Stimulated activated CD4-positive, alpha-beta T cell treated with anti-CD3 and anti-CD28 coated beads, Interleukin-2, amount 100 ng/mL, for 4 hours (primary cell): ENCODE data around the gene SLC25A11.
"Not testable (repeated sequence)": the region's sequence is repeated elsewhere in the genome, so short reads cannot be mapped to it uniquely, and the experiment has no call there.

Source experiments
- DNase-seq: peaks from one replicate; pipeline ENCODE4 v3.0.0-alpha.2; 2020; ENCODE audit warnings: low read depth

Gene SLC25A11

GRCh38 chr17:4920351-4921048 is 19.3 kb downstream of the SLC25A11 start:
- no peak for DNase-seq

GRCh38 chr17:4919511-4920047 is 20.3 kb downstream of the SLC25A11 start:
- no peak for DNase-seq

- not testable (repeated sequence) for DNase-seq
Observed at GRCh38 chr17:4914551-4914950, 25.3 kb downstream of the SLC25A11 start.

GRCh38 chr17:4913994-4914393 is 25.9 kb downstream of the SLC25A11 start:
- no peak for DNase-seq

GRCh38 chr17:4908711-4909496 is 30.9 kb downstream of the SLC25A11 start:
- peak; percentile 40 for DNase-seq

GRCh38 chr17:4908301-4908700 is 31.5 kb downstream of the SLC25A11 start:
- DNase-seq: no peak

DNA sequence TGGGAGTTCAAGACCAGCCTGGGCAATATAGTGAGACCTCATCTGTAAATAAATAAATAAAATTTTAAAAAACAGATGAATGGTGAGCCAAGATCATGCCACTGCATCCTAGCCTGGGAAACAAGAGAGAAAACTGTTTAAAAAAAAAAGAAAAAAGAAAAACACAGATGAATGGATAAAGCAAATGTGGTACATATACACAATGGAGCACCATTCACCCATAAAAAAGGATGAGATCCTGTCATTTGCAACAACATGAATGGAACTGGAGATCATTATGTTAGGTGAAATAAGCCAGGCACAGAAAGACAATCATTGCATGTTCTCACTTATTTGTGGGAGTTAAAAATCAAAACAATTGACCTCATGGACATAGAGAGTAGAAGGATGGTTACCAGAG is 33.2 kb downstream of the SLC25A11 start:
- not testable (repeated sequence) for DNase-seq

- peak; percentile 70 for DNase-seq
Observed at GRCh38 chr17:4903051-4903818, 36.6 kb downstream of the SLC25A11 start, which contains the start of gene CHRNE. TSS of gene CHRNE (minus strand) at chr17:4903098. CDS start at chr17:4903063, 35 bp downstream.

DNA sequence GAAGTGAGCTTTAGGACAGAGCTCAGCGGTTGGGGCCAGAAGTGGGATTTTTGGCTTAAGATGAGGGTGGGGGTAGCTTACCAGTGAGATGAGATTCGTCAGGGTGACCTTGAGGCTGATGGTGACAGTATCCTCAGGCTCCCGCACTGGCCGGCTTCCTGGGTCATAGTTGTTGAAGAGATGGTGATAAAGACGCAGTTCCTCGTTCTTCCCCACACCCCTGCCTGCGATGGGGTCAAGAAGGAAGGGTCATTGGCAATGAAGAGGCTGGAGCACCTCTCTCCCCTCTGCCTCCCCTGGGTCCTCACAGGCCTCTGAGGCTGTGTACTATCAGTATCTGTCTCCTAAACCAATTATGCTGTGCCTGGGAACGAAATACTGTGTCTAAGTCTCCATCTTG is 37.3 kb downstream of the SLC25A11 start:
- no peak for DNase-seq

DNA sequence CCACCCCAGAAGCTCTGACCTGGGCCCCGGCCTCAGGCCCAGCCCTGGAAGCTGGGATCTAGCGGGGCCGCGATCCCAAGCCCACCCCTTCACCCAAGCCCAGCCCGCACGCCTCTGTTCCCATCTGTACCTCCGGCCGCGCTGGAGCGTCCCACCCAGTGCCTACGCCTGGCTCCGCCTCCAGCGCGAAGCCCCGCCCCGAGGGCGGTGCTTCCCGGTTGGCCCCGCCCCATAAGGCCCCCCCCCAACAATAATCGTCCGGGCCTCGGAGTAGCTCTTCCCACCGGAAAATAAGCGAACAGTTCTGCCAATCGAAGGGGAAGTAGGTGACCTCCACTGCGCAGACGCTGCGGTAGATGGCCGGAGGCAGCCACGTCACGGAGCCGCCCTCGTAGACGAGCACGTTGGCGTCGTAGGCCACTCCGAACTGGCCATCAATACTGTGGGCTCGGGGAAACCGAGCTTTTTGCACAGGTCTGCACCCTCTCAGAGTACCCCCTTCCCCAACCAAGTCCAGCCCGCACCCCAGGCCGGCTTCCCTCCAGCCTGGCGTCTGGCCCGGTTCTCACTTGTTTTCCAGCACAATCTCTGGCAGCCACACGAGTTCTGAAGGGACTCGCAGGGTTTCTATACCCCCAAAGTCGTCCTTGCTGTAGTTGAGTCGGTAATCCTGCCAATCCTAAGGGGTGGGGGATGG is 38.0 kb downstream of the SLC25A11 start:
- DNase-seq: no peak

DNA sequence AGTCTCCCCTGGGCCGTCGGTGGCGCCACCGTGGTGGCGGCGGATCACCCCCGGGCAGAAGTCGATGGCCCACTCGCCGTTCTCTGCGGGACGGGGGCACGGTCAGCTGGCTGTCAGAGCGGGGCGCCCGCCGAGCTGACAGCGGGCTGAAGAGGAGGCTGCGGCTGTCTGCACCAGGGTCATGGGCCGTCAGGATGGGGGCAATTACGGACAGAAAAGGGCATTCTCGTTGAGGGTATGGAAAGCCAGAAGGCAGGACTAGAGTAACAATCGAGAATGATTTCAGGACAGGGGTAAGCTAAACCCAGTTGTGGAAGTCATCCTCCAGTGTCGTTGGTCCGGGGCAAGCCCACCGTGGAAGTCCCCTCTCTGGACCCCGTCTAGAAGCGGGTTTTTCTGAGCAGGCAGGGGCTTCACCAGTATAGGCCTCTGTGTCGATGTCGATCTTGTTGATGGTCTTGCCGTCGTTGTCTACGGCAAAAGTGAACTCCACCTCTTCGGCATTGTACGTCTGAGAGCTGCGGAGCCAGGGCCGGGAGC is 38.7 kb downstream of the SLC25A11 start:
- DNase-seq: no peak

DNA sequence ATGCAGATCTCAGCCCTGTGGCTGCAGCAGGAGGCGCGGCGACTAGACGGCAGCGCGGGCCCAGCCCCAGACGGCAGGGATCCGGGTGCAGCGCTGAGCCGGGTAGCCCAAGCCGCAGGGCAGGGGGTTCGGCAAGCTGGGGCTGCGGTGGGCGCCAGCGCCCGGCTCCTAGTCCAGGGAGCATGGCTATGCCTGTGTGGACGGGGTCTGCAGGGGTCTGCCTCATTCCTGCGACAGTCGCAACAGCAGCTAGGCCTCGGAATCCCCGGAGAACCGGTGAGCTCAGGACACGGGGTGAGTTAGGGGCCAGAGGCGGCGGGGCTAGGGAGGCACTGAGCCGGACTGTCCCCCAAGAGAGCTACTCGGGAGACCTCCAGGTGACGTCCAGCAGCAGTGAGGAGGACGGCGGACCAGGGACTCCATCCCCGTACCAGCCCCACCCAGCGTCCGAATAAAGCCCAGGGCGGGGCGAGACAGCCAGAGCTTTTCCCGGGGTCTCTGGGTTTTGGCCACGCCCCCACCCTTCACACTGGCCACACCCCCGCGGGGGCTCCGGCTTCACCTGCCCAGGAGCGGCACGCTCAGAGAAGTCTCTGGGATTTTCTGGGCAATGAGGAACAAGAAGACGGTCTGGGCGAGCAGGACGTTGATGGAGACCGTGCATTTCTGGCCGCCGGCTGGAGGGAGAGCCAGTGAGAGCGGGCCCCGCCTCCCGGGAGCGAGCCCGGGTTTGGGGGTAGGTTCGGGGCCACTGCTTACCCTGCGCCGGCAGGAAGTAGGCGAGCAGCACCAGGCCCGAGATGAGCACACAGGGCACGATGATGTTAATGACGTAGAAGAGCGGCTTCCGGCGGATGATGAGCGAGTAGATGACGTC is 39.4 kb downstream of the SLC25A11 start:
- peak; percentile 41 for DNase-seq

DNA sequence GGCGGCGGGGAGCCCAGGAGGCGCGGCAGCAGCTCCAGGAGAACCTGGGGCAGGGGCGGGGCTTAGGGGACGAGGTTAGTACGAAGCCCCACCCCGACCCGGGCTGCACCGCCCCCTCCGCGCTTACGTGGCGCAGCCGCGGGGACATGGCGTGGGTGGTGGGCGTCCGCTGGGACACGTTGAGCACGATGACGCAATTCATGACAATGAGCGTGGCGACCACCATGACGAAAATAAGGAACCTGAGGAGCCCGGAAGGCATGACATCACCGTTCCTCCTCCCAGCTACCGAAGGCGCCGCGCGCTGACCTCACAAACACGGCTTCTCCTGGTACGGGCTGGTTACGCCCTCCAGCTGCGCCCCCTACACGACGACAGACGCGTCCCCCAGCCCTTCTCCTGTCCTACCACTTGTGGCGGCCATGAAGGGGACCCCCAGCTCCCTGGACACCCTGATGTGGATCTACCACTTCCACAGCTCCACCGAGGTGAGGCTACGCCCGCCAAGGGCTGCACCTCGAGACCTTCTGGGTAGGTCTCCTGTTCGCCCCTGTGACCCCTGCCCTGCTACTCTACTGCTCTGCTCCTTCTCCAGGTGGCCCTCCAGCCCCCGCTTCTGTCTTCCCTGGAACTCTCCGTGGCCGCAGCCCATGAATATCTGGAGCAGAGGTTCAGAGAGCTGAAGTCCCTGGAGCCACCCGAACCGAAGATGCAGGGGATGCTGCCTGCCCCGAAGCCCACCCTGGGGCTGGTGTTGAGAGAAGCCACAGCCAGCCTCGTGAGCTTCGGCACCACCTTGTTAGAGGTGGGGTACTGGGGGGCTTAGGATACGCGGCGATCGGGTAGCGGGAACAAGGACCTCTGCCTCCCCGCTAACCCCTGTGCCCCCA is 40.3 kb downstream of the SLC25A11 start, which contains the start of gene C17orf107:
TSS of gene C17orf107 (plus strand) at position 196 of the 890 bp plus-strand sequence. CDS start at position 423, 227 bp downstream.
- DNase-seq: peak; percentile 98

- DNase-seq: no peak
Observed at GRCh38 chr17:4898927-4899326, 40.9 kb downstream of the SLC25A11 start.

GRCh38 chr17:4898351-4898750 is 41.5 kb downstream of the SLC25A11 start:
- no peak for DNase-seq

DNA sequence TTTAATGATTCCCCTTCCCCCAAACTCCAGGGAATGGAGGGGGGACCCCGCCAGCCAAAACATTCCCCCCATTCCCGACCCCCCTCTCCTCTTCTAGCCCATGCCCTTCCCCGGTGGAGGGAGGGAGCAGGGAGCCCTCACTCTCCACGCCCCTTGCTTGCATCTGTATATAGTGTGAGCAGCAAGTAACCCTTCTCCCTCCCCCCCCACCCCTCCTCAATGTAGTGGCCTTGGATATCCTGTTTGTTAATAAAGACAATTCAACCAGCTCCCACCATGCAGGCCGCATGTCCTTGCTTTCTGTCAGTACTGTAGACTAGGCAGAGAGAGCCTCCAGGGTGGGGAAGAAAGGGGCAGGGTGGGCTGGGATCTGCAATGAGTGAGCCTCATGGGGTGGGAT is 42.1 kb downstream of the SLC25A11 start:
- DNase-seq: no peak

DNA sequence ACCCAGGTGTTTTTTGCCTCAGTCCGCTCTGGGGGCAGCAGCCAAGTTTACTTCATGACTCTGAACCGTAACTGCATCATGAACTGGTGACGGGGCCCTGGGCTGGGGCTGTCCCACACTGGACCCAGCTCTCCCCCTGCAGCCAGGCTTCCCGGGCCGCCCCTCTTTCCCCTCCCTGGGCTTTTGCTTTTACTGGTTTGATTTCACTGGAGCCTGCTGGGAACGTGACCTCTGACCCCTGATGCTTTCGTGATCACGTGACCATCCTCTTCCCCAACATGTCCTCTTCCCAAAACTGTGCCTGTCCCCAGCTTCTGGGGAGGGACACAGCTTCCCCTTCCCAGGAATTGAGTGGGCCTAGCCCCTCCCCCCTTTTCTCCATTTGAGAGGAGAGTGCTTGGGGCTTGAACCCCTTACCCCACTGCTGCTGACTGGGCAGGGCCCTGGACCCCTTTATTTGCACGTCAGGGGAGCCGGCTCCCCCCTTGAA is 42.6 kb downstream of the SLC25A11 start:
- DNase-seq: no peak

DNA sequence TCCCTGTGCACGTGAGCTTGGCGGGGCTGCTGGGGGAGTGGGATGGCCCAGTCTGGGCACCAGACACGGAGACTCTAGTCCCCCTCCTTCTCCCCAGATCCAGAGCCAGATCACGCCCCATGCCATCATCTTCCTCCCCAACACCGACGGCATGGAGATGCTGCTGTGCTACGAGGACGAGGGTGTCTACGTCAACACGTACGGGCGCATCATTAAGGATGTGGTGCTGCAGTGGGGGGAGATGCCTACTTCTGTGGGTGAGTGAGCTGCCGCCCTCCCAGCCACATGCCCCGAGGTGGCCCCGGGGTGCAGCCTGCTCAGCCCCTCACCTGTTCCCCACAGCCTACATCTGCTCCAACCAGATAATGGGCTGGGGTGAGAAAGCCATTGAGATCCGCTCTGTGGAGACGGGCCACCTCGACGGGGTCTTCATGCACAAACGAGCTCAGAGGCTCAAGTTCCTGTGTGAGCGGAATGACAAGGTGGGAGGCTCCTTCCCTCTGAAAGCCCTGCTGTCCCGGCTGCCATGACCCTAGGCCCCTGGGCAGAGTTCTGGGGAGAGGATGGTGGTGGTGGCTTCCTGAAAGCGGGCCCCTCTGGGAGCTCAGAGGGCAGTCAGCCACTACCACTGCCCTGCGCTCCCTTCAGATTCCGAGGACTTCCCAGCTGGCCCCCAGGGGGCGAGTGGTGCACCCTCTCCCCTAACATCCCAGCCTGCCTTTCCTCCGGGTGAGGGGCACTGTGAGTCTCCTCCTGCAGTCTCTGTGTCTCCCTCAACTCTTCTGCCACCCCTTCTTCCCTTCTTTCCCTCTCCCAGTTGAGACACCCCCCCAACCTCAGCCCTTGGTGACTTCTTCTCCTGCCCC is 43.3 kb downstream of the SLC25A11 start:
- no peak for DNase-seq
